Stimulated activated naive CD8-positive, alpha-beta T cell treated with anti-CD3 and anti-CD28 coated beads, Interleukin-15, Interleukin-2, amounts not matched to agents 100 ng/mL and 50 ng/mL, for 24 hours (primary cell): ENCODE results near the gene NGFR.

ENCODE experiments used
- H3K27ac Mint-ChIP-seq: one replicate; pipeline ENCODE4 v1.8.0; 2021; ENCODE audit warnings: mild to moderate bottlenecking, mixed read lengths
- H3K27me3 Mint-ChIP-seq: one replicate; pipeline ENCODE4 v1.8.0; 2021; ENCODE audit warnings: mixed read lengths
- H3K36me3 Mint-ChIP-seq: one replicate; pipeline ENCODE4 v1.8.0; 2021; ENCODE audit warnings: low read depth, mixed read lengths
- H3K4me1 Mint-ChIP-seq: one replicate; pipeline ENCODE4 v1.8.0; 2021; ENCODE audit warnings: low read depth, mixed read lengths
- H3K4me3 Mint-ChIP-seq: one replicate; pipeline ENCODE4 v1.8.0; 2021; ENCODE audit warnings: mild to moderate bottlenecking, mixed read lengths
- H3K9me3 Mint-ChIP-seq: one replicate; pipeline ENCODE4 v1.8.0; 2021; ENCODE audit warnings: mixed read lengths

Gene NGFR

DNA sequence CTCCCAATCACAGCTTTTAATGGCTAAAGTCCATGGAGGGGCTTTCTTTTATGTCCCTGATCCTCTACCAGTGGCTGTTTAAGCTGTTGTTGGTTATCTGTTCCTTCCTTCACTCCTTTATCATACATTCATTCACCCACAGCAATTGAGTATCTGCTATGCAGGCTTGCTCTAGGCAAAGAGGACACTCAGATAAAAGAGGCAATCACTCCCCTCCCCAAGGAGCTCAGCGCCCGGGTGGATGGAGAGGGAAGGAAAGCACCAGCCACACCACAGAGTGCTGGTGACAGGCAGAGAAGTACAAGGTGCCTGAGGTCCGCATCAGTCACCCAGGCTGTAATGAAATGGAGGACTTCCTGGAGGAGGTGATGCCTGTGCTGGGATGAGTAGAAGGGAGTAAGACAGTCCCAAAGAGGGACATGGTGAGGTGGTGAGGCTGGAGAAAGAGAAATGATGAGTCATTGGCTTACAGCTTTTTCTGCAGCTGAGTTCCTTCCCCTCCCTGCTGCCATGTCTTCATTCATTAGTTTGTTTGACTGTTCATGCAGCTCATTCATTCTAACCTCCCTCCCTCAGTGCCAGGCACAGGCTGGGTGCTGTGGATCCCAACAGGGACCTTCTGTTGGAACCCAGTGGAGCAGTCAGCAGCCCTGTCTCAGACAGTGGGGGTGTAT lies 12.8 kb upstream of the NGFR start:
- Mint-ChIP-seq H3K4me3 (no peak overlapping the region), H3K9me3 (no peaks in the 10 kb centered on the region), H3K27me3 (peaks cover 69% of the 10 kb centered on the region), H3K27ac (no peak overlapping the region), H3K4me1 (peaks cover 10% of the 10 kb centered on the region), H3K36me3 (no peaks in the 10 kb centered on the region)

DNA sequence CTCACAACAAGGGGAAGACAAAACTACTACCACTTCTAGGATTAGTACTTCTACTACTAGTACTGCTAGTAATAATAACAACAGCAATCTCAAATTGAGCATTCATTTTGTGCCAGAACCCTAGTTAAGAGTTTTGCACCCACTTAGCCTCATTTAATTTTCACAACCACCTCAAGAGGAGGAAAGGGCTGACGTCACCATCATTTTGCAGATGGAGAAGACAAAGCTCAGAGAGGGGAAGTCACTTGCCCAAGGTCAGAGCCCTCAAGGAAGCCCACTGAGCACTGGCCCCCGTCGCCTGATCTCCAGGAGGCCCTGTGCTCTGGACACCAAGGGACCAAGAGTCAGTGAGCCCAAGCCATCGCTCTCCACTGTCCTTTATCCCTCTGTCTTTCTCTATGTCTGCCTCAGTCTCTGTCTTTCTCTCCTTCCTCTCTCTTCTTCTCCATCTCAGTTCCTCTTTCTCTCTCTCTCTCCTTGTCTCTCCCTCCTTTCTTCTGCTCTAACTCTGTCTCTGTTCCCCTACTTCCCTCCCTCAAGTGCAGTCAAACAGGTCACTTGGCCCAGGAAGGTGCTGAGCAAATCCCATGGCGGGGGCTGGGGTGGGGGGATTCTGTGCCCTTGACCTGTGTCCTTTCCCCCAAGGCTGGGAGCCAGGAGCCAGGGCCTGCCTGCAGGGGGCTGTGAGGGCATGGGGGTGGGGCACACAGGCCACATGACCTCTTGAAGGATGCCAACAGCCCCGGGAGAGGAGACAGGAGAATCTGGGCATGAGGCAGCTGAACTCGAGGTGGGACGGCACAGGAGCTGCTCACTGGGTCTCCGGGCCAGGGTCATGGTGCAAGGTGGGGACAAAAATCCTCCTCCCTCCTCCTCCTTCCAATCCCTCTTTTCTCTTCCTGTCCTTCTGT lies 11.2 kb upstream of the NGFR start:
- Mint-ChIP-seq H3K27ac (no peak overlapping the region), H3K4me1 (peaks cover 10% of the 10 kb centered on the region), H3K36me3 (no peaks in the 10 kb centered on the region), H3K27me3 (peaks cover 62% of the 10 kb centered on the region), H3K4me3 (no peak overlapping the region), H3K9me3 (no peaks in the 10 kb centered on the region)

DNA sequence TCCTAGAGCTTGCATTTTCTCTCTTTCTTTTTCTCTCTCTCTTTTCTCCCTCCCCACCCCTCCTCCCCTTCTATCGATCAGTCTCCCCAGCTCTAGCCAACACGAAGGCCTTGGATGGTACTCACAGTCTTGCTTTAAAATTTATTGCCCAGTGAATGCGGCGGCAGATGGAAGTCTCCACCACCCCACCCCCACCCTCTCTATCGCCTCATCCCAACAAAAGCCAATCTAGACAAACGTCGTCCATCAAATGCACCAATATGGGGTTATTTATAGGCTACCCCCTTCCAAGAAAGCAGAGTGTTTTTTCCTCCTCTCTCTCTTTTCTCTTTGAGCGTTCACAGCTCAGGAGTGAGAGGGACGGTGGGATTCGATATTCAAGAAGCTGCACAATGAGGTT lies 10.5 kb upstream of the NGFR start:
- Mint-ChIP-seq H3K27me3 (peaks cover 57% of the 10 kb centered on the region), H3K27ac (no peak overlapping the region), H3K4me1 (peaks cover 10% of the 10 kb centered on the region), H3K9me3 (no peaks in the 10 kb centered on the region), H3K4me3 (no peak overlapping the region), H3K36me3 (no peaks in the 10 kb centered on the region)

DNA sequence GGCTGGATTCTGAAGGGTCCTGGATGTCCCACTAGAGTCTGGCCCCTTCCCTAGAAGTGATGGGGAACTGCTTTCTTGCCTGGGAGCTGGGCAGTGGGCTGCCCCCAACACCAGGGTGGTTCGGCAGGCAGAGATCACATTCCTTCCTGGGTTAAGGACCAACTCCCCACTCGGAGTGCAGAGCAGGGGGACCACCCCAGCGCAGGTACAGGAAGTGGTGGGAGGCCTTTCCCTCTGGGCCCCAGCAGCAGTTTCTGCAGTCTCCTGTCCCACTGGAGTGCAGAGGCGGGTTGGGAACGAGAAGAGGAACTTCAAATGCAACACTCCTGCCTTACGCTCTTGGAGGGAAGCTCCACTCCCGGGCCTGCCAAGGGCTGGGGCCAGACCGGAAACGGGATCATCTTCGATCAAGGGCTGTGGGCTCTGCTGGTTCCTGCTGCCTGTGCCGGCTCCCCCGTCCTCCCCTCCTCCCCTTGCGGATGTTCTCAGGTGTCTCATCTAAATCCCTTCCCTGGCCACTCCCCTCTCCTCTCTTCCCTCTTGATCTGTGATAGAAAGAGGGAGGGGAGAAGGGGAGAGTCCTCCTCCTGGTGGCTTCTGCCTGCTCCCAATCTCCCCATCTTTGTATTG lies 9.0 kb upstream of the NGFR start:
- H3K9me3 Mint-ChIP-seq = no peaks in the 10 kb centered on the region
- H3K4me3 Mint-ChIP-seq = no peak overlapping the region

DNA sequence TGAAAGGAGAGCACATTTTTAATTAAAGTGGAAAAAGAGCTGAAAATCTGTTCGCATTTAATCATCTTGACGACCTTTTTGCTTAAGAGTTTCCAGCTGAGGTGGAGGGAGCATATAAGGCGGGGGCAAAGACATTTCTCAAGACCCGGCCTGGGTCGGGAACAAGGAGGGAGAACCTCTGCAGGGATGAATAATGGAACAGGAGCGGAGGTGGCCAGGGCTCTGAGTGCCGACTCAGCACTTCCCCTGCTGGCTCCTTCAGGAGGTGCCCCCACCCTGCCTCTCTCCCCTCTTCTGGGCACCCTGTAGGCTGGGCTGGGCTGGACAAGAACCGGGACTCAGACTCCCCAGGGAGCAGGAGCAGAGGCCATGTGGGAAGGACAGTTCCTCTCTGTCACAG lies 7.9 kb upstream of the NGFR start:
- H3K4me3 Mint-ChIP-seq = no peak overlapping the region
- H3K27me3 Mint-ChIP-seq = peaks cover 48% of the 10 kb centered on the region
- no peaks in the 10 kb centered on the region for H3K9me3 Mint-ChIP-seq

More for the DNA sequence above, 9.0 kb upstream of the NGFR start:
- H3K27ac Mint-ChIP-seq = no peak overlapping the region
- H3K4me1 Mint-ChIP-seq = peaks cover 10% of the 10 kb centered on the region
- no peaks in the 10 kb centered on the region for H3K36me3 Mint-ChIP-seq
- peaks cover 48% of the 10 kb centered on the region for H3K27me3 Mint-ChIP-seq

DNA sequence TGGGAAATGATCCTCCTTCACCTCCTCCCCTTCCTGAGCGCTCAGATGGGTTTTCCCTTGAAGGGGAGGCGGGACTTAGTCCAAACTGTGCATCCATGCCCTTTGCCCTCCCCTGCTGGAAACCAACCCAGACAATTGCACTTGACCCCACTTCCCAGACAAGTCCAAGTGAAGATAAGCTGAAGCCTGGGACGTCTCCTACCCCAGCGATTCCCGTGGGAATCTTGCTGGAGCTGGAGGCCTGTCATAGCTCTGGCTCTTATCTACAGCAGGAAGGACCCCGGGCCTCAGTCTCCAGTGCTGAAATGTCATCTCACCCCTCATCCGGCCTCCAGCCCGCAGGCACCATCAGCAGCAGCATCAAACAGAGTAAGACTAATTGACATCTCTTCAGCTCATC lies 6.5 kb upstream of the NGFR start:
- Mint-ChIP-seq H3K36me3 (no peaks in the 10 kb centered on the region), H3K4me1 (peaks cover 10% of the 10 kb centered on the region), H3K9me3 (no peaks in the 10 kb centered on the region), H3K4me3 (no peak overlapping the region), H3K27me3 (peaks cover 36% of the 10 kb centered on the region), H3K27ac (no peak overlapping the region)

More for the DNA sequence above, 7.9 kb upstream of the NGFR start:
- Mint-ChIP-seq H3K36me3 (no peaks in the 10 kb centered on the region), H3K27ac (no peak overlapping the region), H3K4me1 (peaks cover 10% of the 10 kb centered on the region)

DNA sequence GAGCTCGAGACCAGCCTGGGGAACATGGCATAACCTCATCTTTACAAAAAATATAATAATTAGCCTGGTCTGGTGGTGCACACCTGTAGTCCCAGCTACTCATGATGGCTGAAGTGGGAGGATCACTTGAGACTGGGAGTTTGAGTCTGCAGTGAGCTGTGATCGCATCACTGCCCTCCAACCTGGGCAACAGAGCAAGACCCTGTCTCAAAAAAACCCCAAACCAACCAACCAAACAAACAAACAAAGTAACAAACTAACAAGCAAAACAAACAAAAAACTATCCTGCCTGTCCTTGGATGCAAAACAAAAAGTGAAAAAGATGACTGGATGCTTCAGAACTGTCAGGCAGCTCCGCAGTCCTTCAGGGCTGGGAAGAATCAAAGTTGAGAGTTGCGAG lies 5.7 kb upstream of the NGFR start:
- Mint-ChIP-seq H3K4me1 (peaks cover 10% of the 10 kb centered on the region), H3K27me3 (peaks cover 42% of the 10 kb centered on the region), H3K36me3 (no peaks in the 10 kb centered on the region), H3K4me3 (no peak overlapping the region), H3K27ac (no peak overlapping the region), H3K9me3 (no peaks in the 10 kb centered on the region)

DNA sequence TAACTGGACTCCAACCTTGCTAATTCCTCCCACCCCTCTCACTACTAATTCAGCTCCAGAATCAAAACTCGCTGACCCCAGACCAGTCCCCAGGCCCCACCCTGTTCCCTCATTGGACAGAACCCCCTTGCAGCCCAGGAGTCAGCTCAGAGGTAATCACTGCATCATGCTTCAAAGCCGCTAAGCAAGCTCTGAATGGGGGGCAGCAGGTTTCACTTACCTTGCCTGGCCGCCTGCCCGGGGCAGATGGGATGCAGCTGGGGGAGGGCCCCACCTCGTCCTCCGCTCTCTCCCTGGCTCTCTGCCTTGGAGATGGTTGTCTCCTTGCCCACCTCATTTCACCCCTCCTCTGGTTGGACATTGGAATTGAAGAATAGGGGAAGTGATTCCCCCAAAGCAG lies 4.8 kb upstream of the NGFR start:
- Mint-ChIP-seq H3K4me3 (no peak overlapping the region), H3K27ac (no peak overlapping the region), H3K9me3 (no peaks in the 10 kb centered on the region), H3K27me3 (peaks cover 35% of the 10 kb centered on the region), H3K36me3 (no peaks in the 10 kb centered on the region), H3K4me1 (peaks cover 13% of the 10 kb centered on the region)

DNA sequence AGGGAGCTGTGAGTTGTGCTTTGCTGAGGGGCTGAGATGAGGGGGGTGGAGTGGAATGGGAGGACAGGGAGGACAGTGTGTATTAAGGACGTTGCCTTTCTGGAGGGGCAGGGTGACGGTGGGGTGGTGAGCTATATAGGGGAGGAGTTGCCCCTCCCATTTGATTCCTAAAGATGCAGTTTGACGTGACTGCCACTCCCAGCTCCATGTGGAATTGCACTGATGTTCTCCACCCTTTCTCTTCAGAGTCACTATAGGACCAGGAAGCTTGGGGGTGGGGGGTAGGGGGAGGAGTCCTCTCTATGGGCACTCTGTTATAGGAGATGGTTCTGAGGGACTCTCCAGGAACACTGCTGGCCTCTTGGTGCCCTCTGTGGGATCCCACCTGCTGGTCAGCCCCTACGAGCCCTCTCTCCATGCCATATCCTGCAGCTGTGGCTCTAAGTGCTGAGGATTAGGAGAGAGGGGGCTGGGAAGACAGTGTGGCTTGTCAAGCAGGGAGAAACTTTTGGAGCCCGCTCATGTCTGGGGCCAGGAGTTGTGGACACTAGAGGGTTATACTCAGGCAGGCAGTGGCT lies 3.8 kb upstream of the NGFR start:
- H3K27me3 Mint-ChIP-seq = peaks cover 34% of the 10 kb centered on the region
- no peak overlapping the region for H3K4me3 Mint-ChIP-seq
- no peaks in the 10 kb centered on the region for H3K36me3 Mint-ChIP-seq
- peaks cover 14% of the 10 kb centered on the region for H3K4me1 Mint-ChIP-seq
- no peaks in the 10 kb centered on the region for H3K9me3 Mint-ChIP-seq
- no peak overlapping the region for H3K27ac Mint-ChIP-seq

DNA sequence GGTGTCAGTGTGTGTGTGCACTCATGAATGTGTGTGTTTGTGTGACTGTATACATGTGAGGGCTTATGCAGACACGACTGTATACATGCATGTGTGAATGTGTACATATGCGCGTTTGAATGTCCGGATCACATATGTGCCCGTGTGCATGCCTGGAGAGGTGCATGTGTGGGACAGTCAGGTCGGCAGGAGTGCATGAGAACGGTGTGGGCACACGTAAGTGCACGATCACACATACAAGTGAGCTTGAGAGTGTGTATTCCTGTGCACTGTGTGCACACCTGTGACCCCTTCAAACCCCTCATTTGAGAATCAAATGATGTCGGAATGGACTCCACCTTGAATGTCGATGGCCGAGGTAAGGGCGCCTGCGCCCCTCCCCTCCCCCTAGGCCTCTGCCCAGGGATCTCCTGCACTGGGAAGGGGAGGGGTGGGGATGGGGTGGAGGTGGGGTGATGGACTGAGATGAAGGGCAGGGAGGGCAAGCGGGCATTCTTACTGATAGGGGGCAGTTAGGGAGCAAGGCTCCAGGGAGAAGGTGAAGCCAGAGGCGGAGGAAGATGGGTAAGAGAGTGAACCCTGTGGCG lies 601 bp upstream of the NGFR start:
- Mint-ChIP-seq H3K27ac (no peak overlapping the region), H3K36me3 (no peaks in the 10 kb centered on the region), H3K4me3 (peak overlapping the region; percentile 51), H3K9me3 (no peaks in the 10 kb centered on the region), H3K4me1 (peaks cover 17% of the 10 kb centered on the region), H3K27me3 (peaks cover 42% of the 10 kb centered on the region)

DNA sequence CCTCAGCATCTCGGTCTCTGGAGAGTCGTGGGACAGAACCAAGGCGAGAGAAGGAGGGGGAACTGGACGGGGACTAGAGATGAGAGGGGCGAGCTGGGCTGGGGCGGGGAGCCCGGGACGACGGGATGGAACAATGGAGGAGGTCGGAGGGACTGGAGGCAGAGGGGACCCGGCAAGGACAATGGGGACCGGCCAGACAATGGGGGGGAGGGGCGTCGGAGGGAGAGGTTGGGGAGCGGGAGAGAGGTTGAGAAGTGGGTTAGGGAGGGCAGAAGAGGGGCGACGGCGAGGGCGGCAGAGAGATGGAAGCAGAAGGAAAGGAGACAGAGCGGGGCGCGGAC lies 719 bp downstream of the NGFR start:
- H3K4me1 Mint-ChIP-seq = peaks cover 17% of the 10 kb centered on the region
- H3K36me3 Mint-ChIP-seq = no peaks in the 10 kb centered on the region
- H3K27me3 Mint-ChIP-seq = peaks cover 55% of the 10 kb centered on the region
- peak overlapping the region; percentile 60 for H3K4me3 Mint-ChIP-seq
- no peak overlapping the region for H3K27ac Mint-ChIP-seq
- H3K9me3 Mint-ChIP-seq = no peaks in the 10 kb centered on the region

DNA sequence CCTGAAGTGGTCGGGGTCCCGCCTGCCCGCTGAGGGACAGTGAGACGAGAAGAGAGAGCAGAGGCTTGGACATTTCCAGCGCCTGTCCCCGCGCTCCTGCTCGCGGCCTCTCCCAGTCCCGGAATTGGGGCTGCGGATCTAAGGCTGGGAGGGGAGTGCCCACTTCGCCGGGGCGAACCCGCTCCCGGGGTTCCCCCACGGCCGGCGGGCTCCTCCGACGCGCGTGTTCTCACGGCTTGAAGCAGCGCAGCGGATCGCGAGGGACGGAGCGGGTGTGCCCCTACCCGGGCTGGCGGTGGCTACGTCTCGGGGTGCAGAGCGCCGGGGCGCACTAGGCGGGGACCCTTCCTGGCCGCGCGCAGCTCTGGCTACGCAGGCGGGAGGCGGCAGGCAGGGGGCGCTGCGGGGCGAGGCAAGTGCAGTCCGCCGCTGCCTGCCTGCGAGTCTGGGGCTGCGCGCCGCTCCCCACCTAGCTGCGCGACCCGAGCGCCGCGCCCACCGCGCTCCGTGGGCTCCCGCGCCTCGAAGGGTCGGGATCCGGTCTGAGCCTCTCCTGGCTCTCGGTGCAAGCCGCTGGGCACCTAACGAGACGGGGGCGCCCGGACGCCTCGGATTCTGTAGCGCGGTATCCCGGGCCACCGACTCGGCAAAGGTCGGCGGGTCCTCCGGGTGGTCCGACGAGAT lies 1.2 kb downstream of the NGFR start:
- Mint-ChIP-seq H3K27me3 (peaks cover 60% of the 10 kb centered on the region), H3K27ac (no peak overlapping the region), H3K4me1 (peaks cover 17% of the 10 kb centered on the region), H3K36me3 (no peaks in the 10 kb centered on the region), H3K4me3 (peak overlapping the region; percentile 60), H3K9me3 (no peaks in the 10 kb centered on the region)

DNA sequence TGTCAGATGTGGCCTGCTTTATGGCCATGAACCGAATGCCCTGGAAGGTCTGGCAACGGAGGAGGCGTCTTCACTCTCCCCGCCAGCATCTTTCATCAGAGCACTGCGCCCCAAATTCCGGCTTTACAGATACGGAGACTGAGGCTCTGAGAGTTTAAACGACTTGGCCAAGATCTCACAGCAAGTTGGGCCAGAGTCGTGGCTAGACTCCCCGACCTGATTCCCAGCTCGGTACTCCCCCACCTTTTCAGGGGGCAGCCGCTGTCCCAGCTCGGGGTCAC lies 1.7 kb downstream of the NGFR start:
- Mint-ChIP-seq H3K27me3 (peaks cover 58% of the 10 kb centered on the region), H3K27ac (no peak overlapping the region), H3K9me3 (no peaks in the 10 kb centered on the region), H3K4me1 (peaks cover 17% of the 10 kb centered on the region), H3K4me3 (peak overlapping the region; percentile 60), H3K36me3 (no peaks in the 10 kb centered on the region)

DNA sequence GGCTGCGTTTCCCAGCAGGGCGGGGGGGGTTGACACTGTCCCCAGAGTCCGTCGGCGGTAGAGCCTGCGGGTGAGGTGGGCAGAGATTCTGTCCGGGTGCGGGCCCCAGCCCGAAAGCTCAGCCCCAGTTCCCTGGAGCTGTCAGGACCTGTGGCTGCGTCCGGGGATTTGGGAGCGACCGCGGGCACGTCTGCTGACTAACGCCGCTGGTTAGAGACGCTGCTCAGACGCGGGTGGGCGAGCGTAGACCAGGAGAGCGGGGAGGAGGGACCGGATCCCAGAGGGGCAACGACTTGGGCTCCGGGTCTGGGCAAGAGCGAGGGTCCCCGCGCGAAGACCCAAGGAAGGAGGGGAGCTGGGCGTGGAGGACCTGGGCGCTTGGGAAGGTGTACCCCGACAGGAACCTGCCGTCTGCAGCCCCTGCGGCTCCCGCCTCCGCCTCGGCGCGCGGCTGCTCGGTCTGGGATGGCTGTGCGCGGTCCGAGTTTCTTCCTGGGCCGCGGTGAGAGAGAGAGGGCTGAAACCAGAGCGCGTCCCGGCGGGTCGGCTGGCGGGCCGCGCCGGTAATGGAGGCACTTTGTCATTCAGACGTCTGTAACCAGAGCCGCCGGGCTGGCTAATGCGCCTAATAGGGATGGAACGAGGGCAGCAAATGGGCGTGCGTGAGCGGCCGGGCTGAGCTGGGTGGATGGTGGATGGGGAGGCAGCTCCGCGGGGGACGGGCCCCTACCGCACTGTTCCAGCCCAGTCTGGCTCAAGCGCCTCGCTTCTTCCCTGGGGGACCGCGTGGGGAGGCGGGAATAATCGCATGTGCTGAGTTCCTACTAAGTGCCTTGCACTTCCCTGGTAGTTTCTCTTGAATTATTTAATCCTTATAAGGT lies 2.3 kb downstream of the NGFR start:
- H3K4me1 Mint-ChIP-seq = peaks cover 17% of the 10 kb centered on the region
- peaks cover 62% of the 10 kb centered on the region for H3K27me3 Mint-ChIP-seq
- H3K9me3 Mint-ChIP-seq = no peaks in the 10 kb centered on the region
- H3K27ac Mint-ChIP-seq = no peak overlapping the region
- no peaks in the 10 kb centered on the region for H3K36me3 Mint-ChIP-seq
- peak overlapping the region; percentile 60 for H3K4me3 Mint-ChIP-seq
